Transverse colon (tissue), 4 donors: ENCODE data around the gene MAP2K4.

ENCODE experiments used
- POLR2AphosphoS5 ChIP-seq, 3 donors: sonication (generic); formaldehyde crosslinking; IDR thresholded peaks; one replicate each; pipeline ENCODE4 v1.6.1; 2016; ENCODE audit warnings: antibody characterized with exemption in 3 of 3
- TF ChIP-seq, protein P1 (sequence below), 5 experiments: fragments of 200-600 bp in 3 of 5; fragments of 450-650 bp in 2 of 5; sonication (generic) in 3 of 5; IDR thresholded peaks; 1 replicate in 2 of 5; 2 replicates in 3 of 5; pipeline ENCODE4 v1.5.1; 2016 to 2017; ENCODE audit warnings: antibody characterized with exemption in 5 of 5, inconsistent platforms in 3 of 5, mild to moderate bottlenecking in 2 of 5, moderate library complexity in 1 of 5

DNA sequence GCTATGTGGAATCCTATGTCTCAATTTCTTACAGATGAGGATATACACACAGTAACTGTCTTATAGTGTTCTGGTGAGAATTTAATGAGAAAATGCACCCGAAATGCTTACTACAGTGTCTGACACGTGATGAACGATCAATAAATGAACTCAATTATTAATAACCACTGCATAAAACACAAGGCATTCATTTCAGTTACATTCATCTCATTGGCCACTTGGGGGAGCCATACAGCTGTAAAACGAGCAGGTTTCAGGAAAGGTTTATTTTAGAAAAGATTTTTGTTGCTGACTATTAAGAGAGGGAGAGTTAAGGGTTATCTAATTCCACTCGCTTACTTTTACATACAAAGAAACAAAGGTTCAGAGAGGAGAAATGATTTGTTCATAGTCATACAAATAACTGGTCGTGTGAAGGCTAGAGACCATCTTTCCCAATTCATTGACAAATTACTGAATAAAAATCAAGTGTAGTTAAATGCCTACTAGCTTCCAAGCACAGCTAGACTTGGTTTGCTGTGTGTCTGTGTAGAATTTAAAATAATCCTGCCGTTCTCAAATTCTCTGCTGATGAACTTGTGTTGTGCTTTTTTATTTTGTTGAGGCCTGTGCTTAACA, 160.1 kb downstream of the MAP2K4 start:
- TF ChIP-seq, protein P1, sequence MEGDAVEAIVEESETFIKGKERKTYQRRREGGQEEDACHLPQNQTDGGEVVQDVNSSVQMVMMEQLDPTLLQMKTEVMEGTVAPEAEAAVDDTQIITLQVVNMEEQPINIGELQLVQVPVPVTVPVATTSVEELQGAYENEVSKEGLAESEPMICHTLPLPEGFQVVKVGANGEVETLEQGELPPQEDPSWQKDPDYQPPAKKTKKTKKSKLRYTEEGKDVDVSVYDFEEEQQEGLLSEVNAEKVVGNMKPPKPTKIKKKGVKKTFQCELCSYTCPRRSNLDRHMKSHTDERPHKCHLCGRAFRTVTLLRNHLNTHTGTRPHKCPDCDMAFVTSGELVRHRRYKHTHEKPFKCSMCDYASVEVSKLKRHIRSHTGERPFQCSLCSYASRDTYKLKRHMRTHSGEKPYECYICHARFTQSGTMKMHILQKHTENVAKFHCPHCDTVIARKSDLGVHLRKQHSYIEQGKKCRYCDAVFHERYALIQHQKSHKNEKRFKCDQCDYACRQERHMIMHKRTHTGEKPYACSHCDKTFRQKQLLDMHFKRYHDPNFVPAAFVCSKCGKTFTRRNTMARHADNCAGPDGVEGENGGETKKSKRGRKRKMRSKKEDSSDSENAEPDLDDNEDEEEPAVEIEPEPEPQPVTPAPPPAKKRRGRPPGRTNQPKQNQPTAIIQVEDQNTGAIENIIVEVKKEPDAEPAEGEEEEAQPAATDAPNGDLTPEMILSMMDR (IDR thresholded peaks at IDR 0.05): peak; percentile 62 to 73 (median 66)
- no peak for TF ChIP-seq POLR2AphosphoS5 (IDR thresholded peaks at IDR 0.05)
